Activated naive CD4-positive, alpha-beta T cell treated with anti-CD3 and anti-CD28 coated beads, Interleukin-2, amount 10 ng/mL, durations not matched to agents 7 days and 5 days (primary cell): Measurements from ENCODE around the gene TRPT1.
A peak's percentile ranks its signal among the peaks of the same experiment; 100 is the strongest.

Experiments used
- CTCF ChIA-PET: fragments of 350-600 bp; sonication (Branson Sonifier 250); formaldehyde crosslinking; loops from one replicate; lab custom pipeline; 2021; ENCODE audit warnings: antibody characterized with exemption; lab: Charles Lee
- DNase-seq: peaks from one replicate; pipeline ENCODE4 v3.0.0-alpha.2; 2020
- H3K27ac Mint-ChIP-seq: one replicate; pipeline ENCODE4 v1.8.0; 2021; ENCODE audit warnings: mild to moderate bottlenecking, moderate library complexity, mixed read lengths
- H3K27me3 Mint-ChIP-seq: one replicate; pipeline ENCODE4 v1.8.0; 2021; ENCODE audit warnings: mild to moderate bottlenecking, mixed read lengths
- H3K36me3 Mint-ChIP-seq: one replicate; pipeline ENCODE4 v1.8.0; 2021; ENCODE audit warnings: mixed read lengths
- H3K4me1 Mint-ChIP-seq: one replicate; pipeline ENCODE4 v1.8.0; 2021; ENCODE audit warnings: mixed read lengths
- H3K4me3 Mint-ChIP-seq: one replicate; pipeline ENCODE4 v1.8.0; 2021; ENCODE audit warnings: mild to moderate bottlenecking, moderate library complexity, mixed read lengths
- H3K9me3 Mint-ChIP-seq: one replicate; pipeline ENCODE4 v1.8.0; 2021; ENCODE audit warnings: mixed read lengths

TRPT1 gene

DNA sequence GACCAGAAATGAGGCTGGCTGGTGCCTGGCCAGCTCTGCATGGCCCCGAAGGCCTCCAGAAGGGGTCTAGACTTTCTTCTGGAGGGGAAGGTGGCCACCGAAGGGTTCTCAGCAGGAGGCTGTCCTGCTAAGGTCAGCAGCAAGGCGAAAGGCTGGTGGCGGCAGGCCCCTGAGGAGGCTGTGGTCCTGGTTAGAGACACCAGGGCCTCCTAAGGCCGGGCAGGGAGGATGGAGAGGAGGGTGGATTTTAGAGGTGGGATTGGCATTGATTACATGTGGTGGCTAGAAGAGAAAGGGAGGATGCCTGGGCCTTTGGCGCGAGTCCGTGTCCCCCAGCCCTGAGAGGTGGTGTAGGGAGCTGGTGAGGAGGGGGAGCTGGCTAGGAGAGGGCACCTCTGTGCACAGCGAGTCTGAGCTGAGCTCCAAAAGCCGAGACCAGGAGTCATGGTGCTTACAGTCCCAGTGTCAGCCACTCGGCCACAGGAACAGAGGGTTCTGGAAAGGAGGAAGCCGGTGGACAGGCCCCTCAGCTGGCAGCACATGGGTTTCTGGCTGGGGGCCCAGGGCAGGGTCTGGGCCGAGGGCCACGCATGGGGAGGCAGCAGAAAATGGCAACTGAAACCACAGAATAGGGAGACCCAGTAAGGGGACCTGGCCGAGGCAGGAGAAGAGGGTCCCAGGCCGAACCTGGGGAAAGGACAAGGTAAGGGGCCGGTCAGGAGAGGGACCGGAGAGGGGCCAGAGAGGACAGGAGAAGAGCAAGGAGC lies 17.0 kb downstream of the TRPT1 start:
- no peak for DNase-seq
- Mint-ChIP-seq H3K27me3 (no peaks in the 10 kb centered on the region), H3K27ac (peak overlapping the region; percentile 96), H3K9me3 (no peaks in the 10 kb centered on the region), H3K36me3 (peaks cover 50% of the 10 kb centered on the region), H3K4me1 (peaks cover 55% of the 10 kb centered on the region), H3K4me3 (peak overlapping the region; percentile 90)
- CTCF ChIA-PET, result interaction anchor here (1.8 to 7.4 kb wide), 5 partner anchors 8 to 94 kb away, joined by 7 to 131 read pairs (median 31); partner anchors contain the start of genes CATSPERZ, ESRRA, NUDT22 and PLCB3

DNA sequence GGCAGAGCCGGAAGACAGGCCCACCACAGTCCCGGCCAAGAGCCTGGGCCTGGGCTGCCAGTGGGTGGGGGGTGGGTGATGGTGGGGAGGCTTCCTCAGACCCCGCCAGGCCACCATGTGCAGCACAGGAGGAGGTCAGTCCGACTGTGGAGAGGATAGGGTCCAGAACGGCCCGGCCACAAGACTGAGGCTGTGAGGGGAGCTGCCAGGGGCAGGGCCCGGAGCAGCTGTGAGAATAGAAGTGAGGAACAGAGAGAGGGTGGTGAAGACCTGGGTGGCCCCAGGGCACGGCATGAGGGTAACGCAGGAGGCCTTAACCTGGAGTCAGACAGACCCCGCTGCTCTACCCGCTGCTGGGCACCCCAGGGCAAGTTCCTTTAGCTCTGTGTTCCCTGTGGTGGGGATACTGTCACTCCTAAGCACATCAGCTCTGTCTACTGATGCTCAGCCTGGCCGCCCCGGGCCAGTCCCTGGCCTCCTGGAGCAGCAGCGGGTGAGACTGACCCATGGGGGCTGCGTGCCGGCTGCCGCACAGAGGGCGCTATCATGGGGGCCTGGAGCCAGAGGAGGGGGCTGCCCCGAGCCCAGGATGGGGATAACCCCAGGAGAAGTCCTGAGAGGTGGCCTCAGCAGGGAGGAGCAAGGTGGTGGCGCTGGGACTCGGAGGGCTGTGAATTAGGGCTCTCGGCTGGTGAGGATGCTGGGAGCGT lies 17.7 kb downstream of the TRPT1 start:
- Mint-ChIP-seq H3K27me3 (no peaks in the 10 kb centered on the region), H3K36me3 (peaks cover 55% of the 10 kb centered on the region), H3K27ac (peak overlapping the region; percentile 96), H3K4me1 (peaks cover 60% of the 10 kb centered on the region), H3K9me3 (no peaks in the 10 kb centered on the region), H3K4me3 (peak overlapping the region; percentile 90)
- CTCF ChIA-PET, result interaction anchor here (1.1 to 7.4 kb wide), 6 partner anchors 9 to 124 kb away, joined by 3 to 131 read pairs (median 30); partner anchors contain the start of genes CATSPERZ, ESRRA, FKBP2 and NUDT22
- DNase-seq, result no peak

DNA sequence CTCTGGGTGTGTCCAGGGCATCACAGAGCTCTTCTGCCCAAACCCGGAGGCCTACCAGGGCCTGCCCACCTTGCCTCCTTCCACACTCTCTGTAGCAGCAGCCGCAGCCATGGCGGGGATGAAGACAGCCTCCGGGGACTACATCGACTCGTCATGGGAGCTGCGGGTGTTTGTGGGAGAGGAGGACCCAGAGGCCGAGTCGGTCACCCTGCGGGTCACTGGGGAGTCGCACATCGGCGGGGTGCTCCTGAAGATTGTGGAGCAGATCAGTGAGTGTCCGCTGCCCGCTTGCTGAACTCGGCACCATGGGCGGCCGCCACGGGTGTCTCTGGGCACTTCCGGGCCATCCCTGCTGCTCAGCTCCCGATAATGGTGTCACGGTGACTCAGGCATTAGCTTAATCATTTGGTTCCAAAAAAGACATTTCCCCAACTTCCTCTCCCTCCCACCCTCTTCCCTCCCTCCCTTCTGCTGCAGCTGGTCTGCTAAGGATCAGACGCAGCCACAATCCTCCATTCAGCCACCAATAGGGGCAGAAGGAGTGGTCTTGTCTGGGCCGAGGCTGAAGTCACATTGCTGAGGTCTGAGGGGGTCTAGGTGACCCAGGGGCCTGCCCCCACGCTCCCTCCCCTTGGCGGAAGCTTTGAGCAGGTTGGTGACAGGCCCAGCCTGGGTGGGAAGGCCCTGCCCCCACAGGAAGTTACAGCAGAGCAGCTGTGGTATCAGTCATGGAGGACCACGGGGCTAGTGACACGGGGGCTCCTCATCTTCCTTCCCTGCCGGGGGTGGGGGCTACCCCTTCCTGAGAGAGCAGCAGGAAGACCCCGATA lies 18.5 kb downstream of the TRPT1 start:
- Mint-ChIP-seq H3K4me1 (peaks cover 58% of the 10 kb centered on the region), H3K4me3 (peak overlapping the region; percentile 90), H3K36me3 (peaks cover 57% of the 10 kb centered on the region), H3K9me3 (no peaks in the 10 kb centered on the region), H3K27me3 (no peaks in the 10 kb centered on the region), H3K27ac (peak overlapping the region; percentile 96)
- CTCF ChIA-PET, result interaction anchor here (0.6 to 7.4 kb wide), 12 partner anchors 10 to 131 kb away, joined by 3 to 131 read pairs (median 11); partner anchors contain the start of genes CATSPERZ, ESRRA, FKBP2 and NUDT22
- peak; percentile 89 for DNase-seq

DNA sequence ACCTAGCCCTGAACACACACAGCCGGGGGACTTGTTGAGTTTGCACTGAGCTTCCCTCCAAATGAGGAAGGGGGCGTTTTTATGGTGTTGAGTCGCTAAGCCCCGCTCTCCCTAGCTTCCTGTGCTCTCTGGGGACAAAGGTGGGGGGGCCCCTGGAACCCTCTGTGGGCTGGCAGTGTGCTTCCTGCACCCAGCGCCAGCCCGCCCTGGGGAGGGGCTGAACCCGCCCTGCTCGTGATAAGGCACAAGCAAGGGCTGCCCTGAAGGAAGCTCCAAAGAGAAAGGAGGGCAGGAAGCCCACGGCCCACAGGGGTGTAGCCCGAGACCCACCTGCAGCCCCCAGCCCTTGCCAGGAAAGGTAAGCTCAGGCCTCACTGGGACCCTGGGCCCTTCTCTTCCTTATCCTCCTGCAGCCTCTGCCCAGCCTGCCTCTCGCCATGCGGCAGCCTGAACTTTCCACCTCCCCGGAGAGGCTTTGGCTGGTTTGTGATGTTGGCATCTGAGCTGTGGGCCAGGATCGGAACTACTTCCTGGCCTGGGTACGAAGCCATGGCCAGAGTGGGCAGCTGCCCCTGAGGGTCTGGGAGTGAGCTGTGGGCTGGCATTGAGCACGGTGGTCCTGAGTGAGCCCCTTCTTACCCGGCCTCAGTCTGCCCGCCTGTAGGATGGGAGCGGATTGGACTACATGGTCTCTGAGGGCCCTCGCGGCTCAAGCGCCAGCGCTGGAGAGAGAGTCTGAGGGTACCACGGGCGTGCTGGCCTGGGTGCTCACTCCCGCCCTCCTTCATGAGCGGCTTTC lies 19.3 kb downstream of the TRPT1 start, which contains the start of gene FERMT3:
Gene FERMT3, plus strand, starts transcription at position 265 of the 799 bp plus-strand sequence. CDS start 644 bp downstream, outside the sequence.
- Mint-ChIP-seq H3K4me1 (peaks cover 53% of the 10 kb centered on the region), H3K27ac (peak within 1 kb of the TSS; percentile 96), H3K4me3 (peak within 1 kb of the TSS; percentile 90), H3K27me3 (no peaks in the 10 kb centered on the region), H3K9me3 (no peaks in the 10 kb centered on the region), H3K36me3 (peaks cover 58% of the 10 kb centered on the region)
- CTCF ChIA-PET, result interaction anchor here (0.6 to 7.4 kb wide), 17 partner anchors 11 to 131 kb away, joined by 3 to 131 read pairs (median 9); partner anchors contain the start of genes CATSPERZ, DNAJC4, ESRRA and NUDT22
- DNase-seq, result peak; percentile 89

DNA sequence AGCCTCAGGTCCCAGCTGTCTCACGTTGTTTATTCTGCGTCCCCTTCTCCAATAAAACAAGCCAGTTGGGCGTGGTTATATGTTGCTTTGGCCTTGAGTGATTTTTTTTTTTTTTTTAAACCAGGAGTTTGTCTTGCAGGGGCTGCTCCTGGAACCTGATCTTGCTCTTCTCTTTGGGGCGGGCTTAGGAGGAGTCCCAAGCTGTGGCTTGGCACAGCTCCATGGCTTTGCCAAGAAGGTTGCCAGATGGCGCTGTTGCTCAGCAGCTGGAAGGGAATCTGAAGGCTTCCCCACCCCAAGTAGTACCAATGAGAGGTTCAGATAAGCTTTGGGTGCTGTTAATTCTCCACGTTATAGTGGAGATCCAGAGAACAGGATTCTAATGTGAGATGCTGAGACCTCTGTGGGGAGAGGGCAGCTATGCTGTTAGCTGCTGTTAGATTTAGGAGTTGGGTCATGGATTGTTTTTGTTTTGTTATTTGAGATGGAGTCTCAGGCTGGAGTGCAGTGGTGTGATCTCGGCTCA lies 21.5 kb downstream of the TRPT1 start:
- CTCF ChIA-PET, result interaction anchor here (0.7 to 7.4 kb wide), 29 partner anchors 9 to 445 kb away, joined by 3 to 131 read pairs (median 4); partner anchors contain the start of genes BAD, CATSPERZ, DNAJC4 and ESRRA
- Mint-ChIP-seq H3K4me1 (peaks cover 48% of the 10 kb centered on the region), H3K4me3 (peak overlapping the region; percentile 71), H3K27ac (peak overlapping the region; percentile 86), H3K36me3 (peaks cover 66% of the 10 kb centered on the region), H3K9me3 (no peaks in the 10 kb centered on the region), H3K27me3 (no peaks in the 10 kb centered on the region)
- DNase-seq, result peak; percentile 90

DNA sequence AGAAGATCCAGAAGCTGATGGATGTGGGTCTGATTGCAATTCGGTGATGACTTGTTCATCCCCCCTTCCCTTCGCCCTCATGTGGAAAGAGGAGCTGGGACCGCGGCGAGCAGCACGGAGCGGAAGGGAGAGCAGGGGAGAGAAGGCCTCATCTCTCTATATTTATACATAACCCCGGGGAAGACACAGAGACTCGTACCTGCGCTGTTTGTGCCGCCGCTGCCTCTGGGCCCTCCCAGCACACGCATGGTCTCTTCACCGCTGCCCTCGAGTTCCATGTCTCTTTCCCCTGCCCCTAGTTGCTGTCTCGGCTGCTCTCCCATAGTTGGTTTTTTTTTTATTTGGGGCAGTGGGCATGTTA lies 21.9 kb downstream of the TRPT1 start:
- no peak for DNase-seq
- no peaks in the 10 kb centered on the region for H3K27me3 Mint-ChIP-seq
- H3K4me3 Mint-ChIP-seq, result no peak overlapping the region
- H3K9me3 Mint-ChIP-seq, result no peaks in the 10 kb centered on the region
- H3K4me1 Mint-ChIP-seq, result peaks cover 43% of the 10 kb centered on the region
- H3K36me3 Mint-ChIP-seq, result peaks cover 63% of the 10 kb centered on the region
- CTCF ChIA-PET, result interaction anchor here (0.7 to 7.4 kb wide), 27 partner anchors 8 to 446 kb away, joined by 3 to 131 read pairs (median 4); partner anchors contain the start of genes BAD, CATSPERZ, DNAJC4 and ESRRA
- peak overlapping the region; percentile 76 for H3K27ac Mint-ChIP-seq

DNA sequence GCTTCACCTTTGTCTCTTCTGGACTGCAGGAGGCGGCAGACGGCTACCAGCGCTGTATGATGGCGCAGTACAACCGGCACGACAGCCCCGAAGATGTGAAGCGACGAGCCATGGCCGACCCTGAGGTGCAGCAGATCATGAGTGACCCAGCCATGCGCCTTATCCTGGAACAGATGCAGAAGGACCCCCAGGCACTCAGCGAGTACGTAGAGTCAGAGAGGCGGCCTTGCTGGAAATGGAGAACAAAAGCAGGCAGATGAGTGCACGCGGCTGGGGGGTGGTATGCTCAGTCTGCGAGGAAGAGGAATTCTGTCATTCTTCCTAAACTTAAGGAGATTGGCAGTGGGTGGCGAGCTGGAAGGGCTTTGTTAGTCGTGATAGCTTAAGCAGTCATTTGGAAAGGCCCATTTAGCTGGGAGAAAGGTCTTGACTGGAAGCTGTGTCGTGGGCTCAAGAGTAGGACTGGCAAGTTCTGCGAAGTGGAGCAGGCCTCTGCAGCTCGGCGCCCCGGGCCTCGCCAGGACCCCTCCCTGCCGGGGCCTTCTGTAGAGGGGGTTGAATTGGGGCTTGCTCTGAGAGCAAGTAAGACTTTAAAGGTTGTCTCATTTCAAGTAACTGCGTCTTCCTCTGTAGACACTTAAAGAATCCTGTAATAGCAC lies 22.4 kb downstream of the TRPT1 start:
- Mint-ChIP-seq H3K4me3 (no peak overlapping the region), H3K27ac (peak overlapping the region; percentile 76), H3K27me3 (no peaks in the 10 kb centered on the region), H3K4me1 (peaks cover 38% of the 10 kb centered on the region), H3K9me3 (no peaks in the 10 kb centered on the region), H3K36me3 (peaks cover 59% of the 10 kb centered on the region)
- CTCF ChIA-PET, result interaction anchor here (1.1 to 7.4 kb wide), 14 partner anchors 8 to 446 kb away, joined by 3 to 131 read pairs (median 10); partner anchors contain the start of genes BAD, CATSPERZ, ESRRA and GPR137
- no peak for DNase-seq

DNA sequence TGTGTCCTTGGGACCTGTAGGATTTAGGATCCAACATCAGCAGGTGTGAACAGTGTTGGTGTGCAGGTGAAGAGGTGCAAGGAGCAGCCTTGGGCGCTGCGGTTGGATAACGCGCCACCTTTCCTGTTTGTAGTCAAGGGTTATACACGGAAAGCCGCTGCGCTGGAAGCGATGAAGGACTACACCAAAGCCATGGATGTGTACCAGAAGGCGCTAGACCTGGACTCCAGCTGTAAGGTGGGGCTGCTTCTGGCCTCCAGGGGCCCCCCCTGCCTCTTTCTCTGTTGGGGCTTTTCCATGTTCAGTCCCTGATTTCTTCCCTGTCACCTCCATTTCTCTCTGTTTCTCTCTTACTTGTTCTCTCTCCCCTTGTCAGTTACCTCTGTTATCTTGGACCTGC lies 23.0 kb downstream of the TRPT1 start:
- no peaks in the 10 kb centered on the region for H3K27me3 Mint-ChIP-seq
- no peaks in the 10 kb centered on the region for H3K9me3 Mint-ChIP-seq
- H3K27ac Mint-ChIP-seq, result no peak overlapping the region
- CTCF ChIA-PET, result interaction anchor here (2.0 to 7.4 kb wide), 3 partner anchors 100 to 447 kb away, joined by 4 to 131 read pairs (median 8); partner anchors contain the start of genes CATSPERZ and ESRRA
- peaks cover 33% of the 10 kb centered on the region for H3K4me1 Mint-ChIP-seq
- no peak for DNase-seq
- peaks cover 59% of the 10 kb centered on the region for H3K36me3 Mint-ChIP-seq
- no peak overlapping the region for H3K4me3 Mint-ChIP-seq

DNA sequence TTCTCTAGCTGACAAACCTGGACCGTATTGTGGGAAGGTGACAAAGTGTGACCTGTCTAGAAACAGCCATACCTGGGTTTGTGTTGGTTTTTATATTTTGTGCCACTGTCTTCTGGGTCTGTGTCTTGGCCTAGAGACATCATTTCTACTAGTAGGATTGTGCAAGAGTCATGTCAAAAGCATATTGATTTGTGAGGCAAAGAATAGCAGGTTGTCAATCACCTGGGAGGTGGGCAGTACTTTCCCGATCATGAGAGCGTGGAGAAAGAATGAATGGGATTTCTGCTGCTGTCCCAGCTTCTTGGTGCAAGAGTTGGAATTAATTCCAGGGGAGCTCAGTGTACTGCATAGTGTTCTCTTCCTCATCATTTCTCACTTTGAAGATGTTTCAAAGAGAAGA lies 24.4 kb downstream of the TRPT1 start:
- H3K27me3 Mint-ChIP-seq, result no peaks in the 10 kb centered on the region
- H3K4me3 Mint-ChIP-seq, result no peak overlapping the region
- CTCF ChIA-PET, result interaction anchor here (7.4 kb wide), 1 partner anchor 102 kb away, joined by 131 read pairs; the partner anchor contains the start of genes CATSPERZ and ESRRA
- no peaks in the 10 kb centered on the region for H3K9me3 Mint-ChIP-seq
- peaks cover 60% of the 10 kb centered on the region for H3K36me3 Mint-ChIP-seq
- no peak for DNase-seq
- H3K27ac Mint-ChIP-seq, result no peak overlapping the region
- H3K4me1 Mint-ChIP-seq, result peaks cover 33% of the 10 kb centered on the region

DNA sequence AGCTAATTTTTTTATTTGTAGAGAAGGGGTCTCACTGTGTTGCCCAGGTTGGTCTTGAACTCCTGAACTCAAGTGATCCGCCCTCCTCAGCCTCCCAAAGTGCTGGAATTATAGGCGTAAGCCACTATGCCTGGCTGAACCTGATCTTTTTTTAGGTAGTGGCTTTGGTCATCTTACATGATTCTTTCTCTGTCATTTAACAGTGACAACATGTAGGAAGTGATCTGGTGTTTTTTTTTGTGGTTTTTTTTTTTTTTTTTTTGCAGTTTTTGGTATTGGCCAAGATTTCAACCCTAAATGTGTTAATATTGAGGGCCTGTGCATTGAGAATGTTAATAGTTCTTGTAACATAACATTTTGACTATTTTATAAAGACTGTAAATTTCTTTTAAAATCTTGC lies 27.5 kb downstream of the TRPT1 start:
- CTCF ChIA-PET, result interaction anchor here (0.9 kb wide), 1 partner anchor 119 kb away, joined by 4 read pairs; the partner anchor contains the start of genes PRDX5 and TRMT112
- H3K36me3 Mint-ChIP-seq, result peaks cover 67% of the 10 kb centered on the region
- no peaks in the 10 kb centered on the region for H3K9me3 Mint-ChIP-seq
- no peak overlapping the region for H3K4me3 Mint-ChIP-seq
- DNase-seq, result no peak
- no peaks in the 10 kb centered on the region for H3K27me3 Mint-ChIP-seq
- H3K27ac Mint-ChIP-seq, result no peak overlapping the region
- H3K4me1 Mint-ChIP-seq, result peaks cover 8% of the 10 kb centered on the region

DNA sequence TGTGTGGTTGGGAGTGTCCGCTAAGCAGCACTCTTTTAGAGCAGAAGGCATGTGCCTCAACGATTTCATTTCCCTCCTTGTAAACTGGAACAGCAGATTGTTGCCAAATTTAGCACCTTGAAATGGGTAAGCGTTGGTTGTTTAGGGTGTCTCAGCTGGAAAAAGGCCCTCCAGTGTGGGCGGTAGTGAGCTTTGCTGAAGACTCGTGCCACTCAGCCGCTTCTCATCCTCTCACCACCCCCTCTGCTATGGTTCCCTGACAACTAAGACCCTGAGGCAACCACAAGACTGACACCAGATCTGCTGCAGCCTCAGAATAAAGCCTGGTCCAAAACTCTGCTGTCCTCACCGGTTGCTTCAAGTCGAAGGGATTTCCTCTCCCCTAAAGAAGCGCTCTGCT lies 29.4 kb downstream of the TRPT1 start:
- no peaks in the 10 kb centered on the region for H3K9me3 Mint-ChIP-seq

DNA sequence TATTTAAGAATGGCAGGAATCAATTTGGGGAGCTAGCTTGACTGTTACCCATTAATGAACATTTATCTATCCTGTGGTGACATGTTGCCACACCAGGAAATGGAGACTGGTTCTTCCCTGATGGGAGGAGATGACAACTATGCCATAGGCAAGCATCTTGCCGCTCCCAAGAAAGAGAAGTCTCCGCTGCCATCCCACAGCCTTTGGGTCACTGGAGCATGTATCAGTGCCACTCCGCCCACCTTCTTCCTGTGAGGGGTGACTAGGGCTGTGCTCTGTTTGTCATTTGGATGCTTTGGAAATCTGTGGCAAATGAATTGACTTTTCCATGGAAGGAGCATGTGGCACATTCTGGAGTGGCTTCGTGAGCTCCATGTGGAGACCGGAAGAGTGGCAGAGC lies 33.6 kb downstream of the TRPT1 start:
- H3K27me3 Mint-ChIP-seq, result no peaks in the 10 kb centered on the region
- no peak overlapping the region for H3K4me3 Mint-ChIP-seq
- H3K27ac Mint-ChIP-seq, result no peak overlapping the region
- H3K4me1 Mint-ChIP-seq, result peaks cover 31% of the 10 kb centered on the region
- H3K36me3 Mint-ChIP-seq, result peaks cover 57% of the 10 kb centered on the region
- no peak for DNase-seq
- CTCF ChIA-PET, result interaction anchor here (2.4 kb wide), 1 partner anchor 12 kb away, joined by 11 read pairs; no protein-coding TSS in a partner anchor
- H3K9me3 Mint-ChIP-seq, result no peaks in the 10 kb centered on the region

More for the DNA sequence above, 29.4 kb downstream of the TRPT1 start:
- H3K4me1 Mint-ChIP-seq, result peaks cover 15% of the 10 kb centered on the region
- H3K27ac Mint-ChIP-seq, result no peak overlapping the region
- H3K27me3 Mint-ChIP-seq, result no peaks in the 10 kb centered on the region
- H3K4me3 Mint-ChIP-seq, result no peak overlapping the region
- peaks cover 65% of the 10 kb centered on the region for H3K36me3 Mint-ChIP-seq
- CTCF ChIA-PET, result interaction anchor here (1.1 to 2.8 kb wide), 3 partner anchors 8 to 196 kb away, joined by 3 to 17 read pairs (median 7); partner anchors contain the start of gene FERMT3
- DNase-seq, result no peak
